Posterior cingulate gyrus (tissue), 11 donors: ENCODE measurements around the gene SCFD2.

Experiments used
- DNase-seq, 10 donors: peaks; one replicate each; pipeline versions ENCODE4 v3.0.0 to v3.0.0-alpha.2; 2020 to 2021; ENCODE audit warnings: mixed read lengths in 3 of 10
- intact Hi-C: fragments of 100-400 bp; cut with DNase I; formaldehyde crosslinking; loops from one replicate; pipeline ENCODE4 v1.15.1; 2023

SCFD2 gene

GRCh38 chr4:53022513-53023100, 343.3 kb downstream of the SCFD2 start:
- DNase-seq, result no peak
- intact Hi-C loops, result no loop called here

GRCh38 chr4:53021754-53022512, 343.9 kb downstream of the SCFD2 start:
- no peak for DNase-seq
- intact Hi-C loops, result no loop called here

GRCh38 chr4:53019485-53020382, 346.1 kb downstream of the SCFD2 start:
- intact Hi-C loops, result no loop called here
- no peak for DNase-seq

GRCh38 chr4:53018471-53018870, 347.4 kb downstream of the SCFD2 start:
- DNase-seq, result no peak
- intact Hi-C loops, result no loop called here

- intact Hi-C loops, result loop anchor here (2.0 kb wide), 1 partner anchor 1217 kb away; no protein-coding TSS in a partner anchor
- no peak for DNase-seq
These were observed 349.6 kb downstream of the SCFD2 start for GRCh38 chr4:53016099-53016820.

GRCh38 chr4:53015681-53016080, 350.2 kb downstream of the SCFD2 start:
- DNase-seq, result peak in 5 of 10 donors; percentile 12 to 21 (median 15)
- intact Hi-C loops, result loop anchor here (2.0 kb wide), 1 partner anchor 1217 kb away; no protein-coding TSS in a partner anchor

GRCh38 chr4:53014881-53015280, 351.0 kb downstream of the SCFD2 start:
- intact Hi-C loops, result no loop called here
- DNase-seq, result no peak

- intact Hi-C loops, result no loop called here
- no peak for DNase-seq
These were observed 351.7 kb downstream of the SCFD2 start for GRCh38 chr4:53013873-53014775.

- intact Hi-C loops, result no loop called here
- DNase-seq, result no peak
These were observed 353.1 kb downstream of the SCFD2 start for GRCh38 chr4:53012738-53013137.

- intact Hi-C loops, result no loop called here
These were observed 354.5 kb downstream of the SCFD2 start for GRCh38 chr4:53011259-53011905.

GRCh38 chr4:53010318-53010717, 355.5 kb downstream of the SCFD2 start:
- intact Hi-C loops, result no loop called here
- no peak for DNase-seq

More at GRCh38 chr4:53011259-53011905, 354.5 kb downstream of the SCFD2 start:
- no peak for DNase-seq

GRCh38 chr4:53009824-53010223, 356.0 kb downstream of the SCFD2 start:
- intact Hi-C loops, result no loop called here
- DNase-seq, result no peak

- DNase-seq, result no peak
- intact Hi-C loops, result no loop called here
These were observed 358.8 kb downstream of the SCFD2 start for GRCh38 chr4:53007024-53007423.

GRCh38 chr4:53005808-53006207, 360.1 kb downstream of the SCFD2 start:
- intact Hi-C loops, result no loop called here
- no peak for DNase-seq

- no peak for DNase-seq
- intact Hi-C loops, result no loop called here
These were observed 360.7 kb downstream of the SCFD2 start for GRCh38 chr4:53005149-53005546.

GRCh38 chr4:53004497-53005148, 361.2 kb downstream of the SCFD2 start:
- peak in 1 of 10 donors; percentile 29 for DNase-seq
- intact Hi-C loops, result no loop called here

GRCh38 chr4:53003959-53004358, 361.9 kb downstream of the SCFD2 start:
- intact Hi-C loops, result no loop called here
- no peak for DNase-seq

GRCh38 chr4:53000560-53000959, 365.3 kb downstream of the SCFD2 start:
- DNase-seq, result no peak
- intact Hi-C loops, result no loop called here
